Stimulated activated naive B cell treated with anti-CD40 and anti-IgM and Interleukin-4, amounts not matched to agents 10 μg/mL and 1 μg/mL and 100 μg/mL, for 72 hours (primary cell): Measurements from ENCODE around the gene KLHL11.
"Not testable (repeated sequence)": the region's sequence is repeated elsewhere in the genome, so short reads cannot be mapped to it uniquely, and the experiment has no call there.

ENCODE experiments used
- ATAC-seq, 2 donors: fragments of 150-1000 bp; cut with Tn5 transposase; replicated peaks; 2 replicates each; pipeline ENCODE4 v1.10.0; 2021; ENCODE audit warnings: moderate library complexity in 1 of 2
- DNase-seq: peaks from one replicate; pipeline ENCODE4 v3.0.0; 2021
- H3K27ac Mint-ChIP-seq: one replicate; pipeline ENCODE4 v1.8.0; 2022; ENCODE audit warnings: mild to moderate bottlenecking, mixed read lengths
- H3K27me3 Mint-ChIP-seq, 2 donors: one replicate each; pipeline ENCODE4 v1.8.0; 2022; ENCODE audit warnings: mixed read lengths in 2 of 2
- H3K36me3 Mint-ChIP-seq, 2 donors: one replicate each; pipeline ENCODE4 v1.8.0; 2022; ENCODE audit warnings: mixed read lengths in 2 of 2, mild to moderate bottlenecking in 1 of 2
- H3K4me1 Mint-ChIP-seq, 2 donors: one replicate each; pipeline ENCODE4 v1.8.0; 2022; ENCODE audit warnings: mixed read lengths in 2 of 2, mild to moderate bottlenecking in 1 of 2
- H3K4me3 Mint-ChIP-seq, 2 donors: one replicate each; pipeline ENCODE4 v1.8.0; 2022; ENCODE audit warnings: mild to moderate bottlenecking in 2 of 2, mixed read lengths in 2 of 2, moderate library complexity in 1 of 2
- H3K9me3 Mint-ChIP-seq, 2 donors: one replicate each; pipeline ENCODE4 v1.8.0; 2022; ENCODE audit warnings: mixed read lengths in 2 of 2, mild to moderate bottlenecking in 1 of 2

KLHL11 gene

GRCh38 chr17:41836550-41837196 is 28.6 kb downstream of the KLHL11 start:
- ATAC-seq (no peak), DNase-seq (no peak)
- Mint-ChIP-seq H3K9me3 (no peaks in the 10 kb centered on the region), H3K27ac (peak overlapping the region; percentile 31), H3K36me3 (peaks cover 4 to 7% of the 10 kb centered on the region in 2 donors), H3K4me1 (peaks cover 6 to 17% of the 10 kb centered on the region in 2 donors), H3K27me3 (peaks cover 5 to 6% of the 10 kb centered on the region in 2 donors), H3K4me3 (peak overlapping the region; percentile 85 to 88)

DNA sequence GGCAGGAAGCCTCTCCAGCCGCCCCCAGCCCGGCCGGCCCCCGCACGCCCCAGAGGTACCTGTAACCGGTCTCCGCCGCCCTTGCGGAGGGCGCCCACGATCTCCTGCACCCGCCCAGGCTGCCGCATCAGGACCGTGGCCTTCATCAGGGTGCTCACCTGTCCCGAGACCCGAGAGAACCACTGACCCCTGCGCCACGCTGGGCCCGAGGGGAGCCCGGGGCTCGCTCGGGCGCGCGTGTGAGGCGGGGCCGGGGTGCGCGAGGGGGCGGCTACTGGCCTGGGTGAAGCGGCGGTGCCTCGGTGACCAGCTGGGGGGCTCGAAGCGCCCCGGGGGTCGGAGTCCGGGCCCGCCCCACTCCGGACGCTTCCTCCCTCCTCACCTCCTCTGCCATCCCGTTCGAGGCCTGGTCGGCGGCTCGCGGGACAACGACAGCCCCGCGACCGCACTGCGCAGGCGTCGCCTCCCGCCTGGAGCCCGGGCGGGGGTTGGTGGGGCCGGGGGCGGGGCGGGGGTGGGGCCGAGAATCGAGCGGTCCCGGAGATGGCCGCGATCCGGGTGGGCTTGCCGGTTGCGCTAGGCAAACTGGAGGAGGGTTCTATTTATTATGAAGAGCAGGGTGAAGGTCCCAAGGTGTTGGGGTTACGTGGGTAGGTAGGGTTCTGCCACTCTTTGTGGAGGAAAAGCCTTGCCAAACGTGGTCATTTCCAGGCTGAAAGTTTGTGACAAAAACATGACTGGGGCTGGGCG is 29.2 kb downstream of the KLHL11 start, which contains the start of gene NT5C3B:
TSS of gene NT5C3B (minus strand) at position 433 of the 750 bp plus-strand sequence. CDS start at position 394, 39 bp downstream.
- ATAC-seq (peak; percentile 85 to 87), DNase-seq (peak; percentile 57)
- Mint-ChIP-seq H3K27ac (peak within 1 kb of the TSS; percentile 87), H3K9me3 (no peaks in the 10 kb centered on the region), H3K4me1 (peaks cover 6 to 17% of the 10 kb centered on the region in 2 donors), H3K27me3 (peaks cover 5 to 6% of the 10 kb centered on the region in 2 donors), H3K4me3 (peak within 1 kb of the TSS; percentile 85 to 88), H3K36me3 (peaks cover 10 to 13% of the 10 kb centered on the region in 2 donors)

GRCh38 chr17:41835214-41835799 is 29.9 kb downstream of the KLHL11 start:
- Mint-ChIP-seq H3K27ac (peak overlapping the region; percentile 87), H3K9me3 (no peaks in the 10 kb centered on the region), H3K4me3 (peak overlapping the region; percentile 85 to 88), H3K27me3 (peaks cover 5 to 6% of the 10 kb centered on the region in 2 donors), H3K4me1 (peaks cover 6 to 17% of the 10 kb centered on the region in 2 donors), H3K36me3 (peaks cover 15 to 18% of the 10 kb centered on the region in 2 donors)
- DNase-seq, result no peak
- peak; percentile 60 to 63 for ATAC-seq

DNA sequence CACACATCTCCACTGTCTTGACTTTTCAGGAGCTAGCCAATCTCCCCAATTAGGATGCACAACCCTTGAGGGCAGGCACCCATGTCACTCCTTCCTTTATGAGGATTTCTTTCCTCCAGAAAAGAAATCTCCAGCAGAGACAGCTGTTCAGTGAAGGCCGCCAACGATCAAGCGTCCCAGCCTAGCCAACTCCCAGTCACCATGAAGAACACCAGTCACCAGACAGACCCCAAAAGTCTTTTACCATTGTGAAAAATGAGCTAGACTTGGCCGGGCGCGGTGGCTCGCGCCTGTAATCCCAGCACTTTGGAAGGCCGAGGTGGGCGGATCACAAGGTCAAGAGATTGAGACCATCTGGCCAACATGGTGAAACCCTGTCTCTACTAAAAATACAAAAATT is 35.3 kb downstream of the KLHL11 start:
- H3K27ac Mint-ChIP-seq, H3K27me3 Mint-ChIP-seq, H3K4me1 Mint-ChIP-seq, H3K9me3 Mint-ChIP-seq, ATAC-seq, DNase-seq, H3K4me3 Mint-ChIP-seq: not testable (repeated sequence)
- H3K36me3 Mint-ChIP-seq, result peaks cover 37 to 47% of the 10 kb centered on the region in 2 donors

DNA sequence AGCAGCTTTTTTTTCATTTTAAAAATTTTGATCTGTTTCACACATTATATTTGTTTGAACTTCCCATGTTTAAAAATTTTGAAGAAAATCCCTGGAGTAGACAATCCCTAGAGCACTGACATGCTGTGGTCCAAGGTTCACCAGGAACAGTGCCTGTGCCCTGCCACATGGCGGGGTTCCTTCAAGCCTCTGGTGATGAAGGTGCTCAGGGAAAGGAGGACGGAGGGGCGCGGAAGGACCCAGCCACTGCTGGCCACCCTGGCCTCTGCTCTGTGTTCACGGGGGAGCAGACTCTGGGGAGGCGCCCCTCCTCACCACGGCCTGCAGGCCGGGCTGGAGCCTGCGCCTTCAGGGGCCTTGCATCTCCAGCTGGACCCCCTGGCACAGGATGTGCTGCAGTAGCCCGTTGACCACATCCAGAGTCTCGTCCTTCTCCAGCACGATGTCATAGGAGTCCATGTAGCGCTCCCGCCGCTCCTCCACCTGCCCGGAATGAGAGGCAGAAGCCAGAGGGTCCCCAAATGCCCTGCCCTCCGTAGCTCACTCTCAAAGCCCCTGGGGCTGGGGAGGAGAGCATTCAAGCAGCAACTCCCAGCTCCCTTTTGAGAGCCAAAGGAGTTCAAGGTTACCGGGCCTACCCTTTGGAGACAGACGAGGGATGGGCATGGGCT is 39.9 kb downstream of the KLHL11 start:
- no peak for DNase-seq
- peaks cover 0 to 6% of the 10 kb centered on the region in 2 donors for H3K27me3 Mint-ChIP-seq
- H3K27ac Mint-ChIP-seq, result peak overlapping the region; percentile 47
- peaks cover 0 to 6% of the 10 kb centered on the region in 2 donors for H3K4me1 Mint-ChIP-seq
- peaks cover 23 to 29% of the 10 kb centered on the region in 2 donors for H3K36me3 Mint-ChIP-seq
- no peak overlapping the region for H3K4me3 Mint-ChIP-seq
- no peak for ATAC-seq
- no peaks in the 10 kb centered on the region for H3K9me3 Mint-ChIP-seq

DNA sequence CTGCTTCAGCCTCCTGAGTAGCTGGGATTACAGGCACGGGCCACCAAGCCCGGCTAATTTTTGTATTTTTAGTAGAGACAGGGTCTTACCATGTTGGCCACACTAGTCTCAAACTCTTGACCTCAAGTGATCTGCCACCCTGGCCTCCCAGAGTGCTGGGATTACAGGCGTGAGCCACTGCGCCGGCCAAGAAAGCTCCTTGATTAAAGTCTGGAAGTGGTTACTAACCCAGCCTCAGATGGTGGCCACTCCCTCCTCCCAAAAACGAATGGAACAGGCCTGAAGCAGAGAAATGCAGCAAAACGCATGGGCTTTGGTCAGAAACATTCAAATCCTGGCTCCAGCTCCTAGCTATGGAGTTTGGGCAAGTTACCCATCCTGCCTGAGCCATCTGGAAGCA is 41.1 kb downstream of the KLHL11 start:
- H3K4me1 Mint-ChIP-seq, result peaks cover 4 to 6% of the 10 kb centered on the region in 2 donors
- H3K36me3 Mint-ChIP-seq, result peaks cover 14 to 19% of the 10 kb centered on the region in 2 donors
- ATAC-seq, result no peak

GRCh38 chr17:41823580-41823979 is 41.6 kb downstream of the KLHL11 start:
- Mint-ChIP-seq H3K4me1 (peaks cover 4 to 6% of the 10 kb centered on the region in 2 donors), H3K27me3 (peaks cover 0 to 15% of the 10 kb centered on the region in 2 donors), H3K36me3 (peaks cover 10 to 13% of the 10 kb centered on the region in 2 donors), H3K9me3 (no peaks in the 10 kb centered on the region), H3K4me3 (no peak overlapping the region), H3K27ac (peak overlapping the region; percentile 31)
- DNase-seq (no peak), ATAC-seq (no peak)

More for the DNA sequence above, 41.1 kb downstream of the KLHL11 start:
- no peak for DNase-seq
- H3K27ac Mint-ChIP-seq, result peak overlapping the region; percentile 31
- no peaks in the 10 kb centered on the region for H3K9me3 Mint-ChIP-seq
- H3K4me3 Mint-ChIP-seq, result no peak overlapping the region
- peaks cover 0 to 15% of the 10 kb centered on the region in 2 donors for H3K27me3 Mint-ChIP-seq

DNA sequence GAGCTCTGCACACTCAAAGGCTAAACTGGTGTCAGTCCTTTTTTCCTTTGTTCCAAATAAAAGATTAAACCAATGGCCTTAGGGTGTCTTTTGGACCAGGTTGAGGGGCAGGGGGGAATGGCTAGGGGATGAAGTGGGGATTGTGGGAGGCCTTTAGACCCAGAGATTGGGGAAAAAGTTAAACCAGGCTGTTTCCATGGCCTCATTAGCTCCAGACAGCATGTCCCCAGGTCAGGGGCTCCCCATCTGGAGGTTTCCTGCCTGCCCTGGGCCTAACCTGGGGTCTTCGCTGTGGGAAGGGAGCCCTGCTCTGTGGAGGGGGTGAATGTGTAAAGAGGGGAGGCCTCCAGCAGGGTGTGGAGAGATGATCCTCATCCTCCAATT is 42.1 kb downstream of the KLHL11 start:
- peaks cover 6% of the 10 kb centered on the region in 2 donors for H3K4me1 Mint-ChIP-seq
- ATAC-seq, result no peak
- H3K4me3 Mint-ChIP-seq, result no peak overlapping the region
- H3K27ac Mint-ChIP-seq, result no peak overlapping the region
- DNase-seq, result no peak
- peaks cover 8 to 12% of the 10 kb centered on the region in 2 donors for H3K36me3 Mint-ChIP-seq
- H3K9me3 Mint-ChIP-seq, result no peaks in the 10 kb centered on the region
- H3K27me3 Mint-ChIP-seq, result peaks cover 0 to 19% of the 10 kb centered on the region in 2 donors

DNA sequence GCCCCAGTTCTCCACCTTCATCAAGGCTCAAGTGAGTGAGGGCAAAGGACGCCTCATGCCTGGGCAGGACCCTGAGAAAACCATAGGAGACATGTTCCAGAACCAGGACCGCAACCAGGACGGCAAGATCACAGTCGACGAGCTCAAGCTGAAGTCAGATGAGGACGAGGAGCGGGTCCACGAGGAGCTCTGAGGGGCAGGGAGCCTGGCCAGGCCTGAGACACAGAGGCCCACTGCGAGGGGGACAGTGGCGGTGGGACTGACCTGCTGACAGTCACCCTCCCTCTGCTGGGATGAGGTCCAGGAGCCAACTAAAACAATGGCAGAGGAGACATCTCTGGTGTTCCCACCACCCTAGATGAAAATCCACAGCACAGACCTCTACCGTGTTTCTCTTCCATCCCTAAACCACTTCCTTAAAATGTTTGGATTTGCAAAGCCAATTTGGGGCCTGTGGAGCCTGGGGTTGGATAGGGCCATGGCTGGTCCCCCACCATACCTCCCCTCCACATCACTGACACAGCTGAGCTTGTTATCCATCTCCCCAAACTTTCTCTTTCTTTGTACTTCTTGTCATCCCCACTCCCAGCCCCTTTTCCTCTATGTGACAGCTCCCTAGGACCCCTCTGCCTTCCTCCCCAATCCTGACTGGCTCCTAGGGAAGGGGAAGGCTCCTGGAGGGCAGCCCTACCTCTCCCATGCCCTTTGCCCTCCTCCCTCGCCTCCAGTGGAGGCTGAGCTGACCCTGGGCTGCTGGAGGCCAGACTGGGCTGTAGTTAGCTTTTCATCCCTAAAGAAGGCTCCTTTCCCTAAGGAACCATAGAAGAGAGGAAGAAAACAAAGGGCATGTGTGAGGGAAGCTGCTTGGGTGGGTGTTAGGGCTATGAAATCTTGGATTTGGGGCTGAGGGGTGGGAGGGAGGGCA is 42.7 kb downstream of the KLHL11 start:
- DNase-seq, result no peak
- Mint-ChIP-seq H3K9me3 (no peaks in the 10 kb centered on the region), H3K4me3 (no peak overlapping the region), H3K4me1 (peaks cover 6 to 7% of the 10 kb centered on the region in 2 donors), H3K27ac (peak overlapping the region; percentile 3), H3K27me3 (peaks cover 0 to 21% of the 10 kb centered on the region in 2 donors), H3K36me3 (peaks cover 8 to 12% of the 10 kb centered on the region in 2 donors)
- ATAC-seq, result no peak

DNA sequence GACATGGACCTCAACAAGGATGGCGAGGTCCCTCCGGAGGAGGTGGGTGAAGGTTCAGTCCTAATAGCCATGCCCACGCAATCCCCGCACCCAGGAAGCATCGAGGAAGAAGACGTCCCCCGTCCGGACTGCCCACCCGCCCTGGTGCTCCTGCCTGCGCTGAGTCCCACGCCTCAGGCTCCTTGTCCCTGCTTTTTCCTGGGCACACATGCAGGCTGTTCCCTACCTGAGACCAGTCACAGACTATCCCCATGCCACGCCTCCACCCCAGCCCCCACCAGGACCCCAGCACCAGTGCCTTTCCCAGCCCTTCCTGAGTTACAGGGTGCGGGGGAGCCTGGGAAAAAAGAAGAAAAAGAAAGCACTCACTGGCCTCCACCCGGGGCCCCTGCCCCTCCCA is 43.4 kb downstream of the KLHL11 start:
- peaks cover 0 to 21% of the 10 kb centered on the region in 2 donors for H3K27me3 Mint-ChIP-seq
- ATAC-seq (no peak), DNase-seq (no peak)
- H3K27ac Mint-ChIP-seq, result no peak overlapping the region
- no peak overlapping the region for H3K4me3 Mint-ChIP-seq
- peaks cover 6 to 7% of the 10 kb centered on the region in 2 donors for H3K4me1 Mint-ChIP-seq
- no peaks in the 10 kb centered on the region for H3K9me3 Mint-ChIP-seq
- peaks cover 8 to 12% of the 10 kb centered on the region in 2 donors for H3K36me3 Mint-ChIP-seq

DNA sequence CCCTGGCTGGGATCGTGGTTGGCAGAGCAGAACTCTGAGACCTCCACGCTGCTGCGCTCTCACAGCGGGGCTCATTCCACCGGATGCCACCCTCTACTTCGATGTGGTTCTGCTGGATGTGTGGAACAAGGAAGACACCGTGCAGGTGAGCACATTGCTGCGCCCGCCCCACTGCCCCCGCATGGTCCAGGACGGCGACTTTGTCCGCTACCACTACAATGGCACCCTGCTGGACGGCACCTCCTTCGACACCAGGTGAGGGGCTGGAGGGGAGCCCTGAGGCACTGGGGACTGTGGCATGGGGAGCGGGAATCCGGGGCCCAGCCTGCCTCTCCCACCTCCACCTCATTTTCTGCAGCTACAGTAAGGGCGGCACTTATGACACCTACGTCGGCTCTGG is 47.2 kb downstream of the KLHL11 start:
- DNase-seq (no peak), ATAC-seq (no peak)
- Mint-ChIP-seq H3K36me3 (peaks cover 0 to 1% of the 10 kb centered on the region in 2 donors), H3K4me1 (peaks cover 9 to 10% of the 10 kb centered on the region in 2 donors), H3K4me3 (no peak overlapping the region), H3K9me3 (no peaks in the 10 kb centered on the region), H3K27me3 (peaks cover 5 to 27% of the 10 kb centered on the region in 2 donors), H3K27ac (no peak overlapping the region)

- Mint-ChIP-seq H3K27me3 (peaks cover 12 to 37% of the 10 kb centered on the region in 2 donors), H3K4me1 (peaks cover 16 to 17% of the 10 kb centered on the region in 2 donors), H3K27ac (no peak overlapping the region), H3K4me3 (no peak overlapping the region), H3K9me3 (no peaks in the 10 kb centered on the region), H3K36me3 (no peaks in the 10 kb centered on the region)
- DNase-seq (no peak), ATAC-seq (no peak)
Measured at GRCh38 chr17:41816637-41817320, 48.4 kb downstream of the KLHL11 start.

DNA sequence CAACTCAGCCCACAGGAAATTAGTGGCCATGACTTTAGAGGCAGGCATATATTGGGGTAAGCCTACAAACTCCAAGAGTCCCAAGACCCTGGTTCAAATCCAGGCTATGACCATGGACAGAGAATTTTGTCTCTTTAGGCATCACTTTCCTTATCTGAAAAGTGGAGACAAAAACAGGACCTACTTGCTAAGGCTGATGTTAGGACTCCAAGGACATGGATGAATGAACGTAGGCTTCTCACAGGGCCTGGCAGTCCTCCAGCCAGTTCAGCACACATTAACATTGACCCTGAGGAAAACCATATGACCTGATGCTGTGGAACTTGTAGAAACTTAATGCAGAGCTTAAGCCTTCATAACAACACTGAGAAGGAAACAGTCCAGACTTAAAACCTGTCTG is 51.0 kb downstream of the KLHL11 start:
- Mint-ChIP-seq H3K9me3 (no peaks in the 10 kb centered on the region), H3K27ac (no peak overlapping the region), H3K27me3 (peaks cover 20 to 38% of the 10 kb centered on the region in 2 donors), H3K4me1 (peaks cover 18 to 25% of the 10 kb centered on the region in 2 donors), H3K36me3 (no peaks in the 10 kb centered on the region), H3K4me3 (no peak overlapping the region)
- ATAC-seq (no peak), DNase-seq (no peak)
